ENCODE data around the gene APEH. TPM values are rescaled to one million over a fixed set of nuclear protein-coding genes. Genes with fewer than 3 reads are reported as not detected.

Gene APEH
- total RNA-seq, 1 donor from 2014 or later, result 80.8 TPM

- Histone ChIP-seq H3K4me2 (ENCODE audit: low read length) (peak overlapping the region; percentile 30), H4K20me1 (ENCODE audit: insufficient read depth, low read length) (no peaks in the 10 kb centered on the region), H3K27ac (ENCODE audit: low read depth, low read length) (no peak overlapping the region), H3K9ac (ENCODE audit: low read length) (no peak overlapping the region), H3K27me3 (ENCODE audit: insufficient read depth, low read length) (no peaks in the 10 kb centered on the region), H3K79me2 (ENCODE audit: insufficient read depth, low read length) (no peaks in the 10 kb centered on the region), H3K4me1 (ENCODE audit: insufficient read depth, low read length) (peaks cover 7% of the 10 kb centered on the region), H2AFZ (ENCODE audit: low read depth, low read length) (peak overlapping the region; percentile 32), H3K4me3 (ENCODE audit: insufficient read depth, low read depth, low read length) (no peak overlapping the region), H3K9me3 (ENCODE audit: insufficient read depth, low read depth, low read length) (no peaks in the 10 kb centered on the region), H3K36me3 (ENCODE audit: insufficient read depth, low read length) (no peaks in the 10 kb centered on the region)
- no peak for TF ChIP-seq CTCF (IDR thresholded peaks at IDR 0.05; ENCODE audit: insufficient read depth, low read depth, low read length)
- no peak for TF ChIP-seq EZH2 (IDR thresholded peaks at IDR 0.05; ENCODE audit: insufficient read depth, low read length)
- no peak overlapping the region for H3K4me3 Mint-ChIP-seq (ENCODE audit: unreplicated experiment)
- H3K36me3 Mint-ChIP-seq (ENCODE audit: low read depth, unreplicated experiment), result no peaks in the 10 kb centered on the region
- H3K9me3 Mint-ChIP-seq (ENCODE audit: unreplicated experiment), result no peaks in the 10 kb centered on the region
- FAIRE-seq, result peak; percentile 80
- H3K27me3 Mint-ChIP-seq (ENCODE audit: low read depth, unreplicated experiment), result no peaks in the 10 kb centered on the region
- H3K27ac Mint-ChIP-seq (ENCODE audit: unreplicated experiment), result peak overlapping the region; percentile 62
- H3K4me1 Mint-ChIP-seq (ENCODE audit: low read depth, unreplicated experiment), result peaks cover 15% of the 10 kb centered on the region
- DNase-seq (ENCODE audit: low read depth), result peak; percentile 81
These were observed 35.7 kb upstream of the APEH start for GRCh38 chr3:49638445-49638844.

GRCh38 chr3:49639551-49639950, 34.6 kb upstream of the APEH start:
- Mint-ChIP-seq H3K4me3 (ENCODE audit: unreplicated experiment) (no peak overlapping the region), H3K27ac (ENCODE audit: unreplicated experiment) (no peak overlapping the region)

More at GRCh38 chr3:49639551-49639950, 34.6 kb upstream of the APEH start:
- Histone ChIP-seq H3K4me1 (ENCODE audit: insufficient read depth, low read length) (peaks cover 7% of the 10 kb centered on the region), H2AFZ (ENCODE audit: low read depth, low read length) (no peak overlapping the region), H3K4me2 (ENCODE audit: low read length) (no peak overlapping the region), H3K27ac (ENCODE audit: low read depth, low read length) (no peak overlapping the region), H4K20me1 (ENCODE audit: insufficient read depth, low read length) (no peaks in the 10 kb centered on the region), H3K79me2 (ENCODE audit: insufficient read depth, low read length) (no peaks in the 10 kb centered on the region), H3K9ac (ENCODE audit: low read length) (no peak overlapping the region), H3K9me3 (ENCODE audit: insufficient read depth, low read depth, low read length) (no peaks in the 10 kb centered on the region), H3K36me3 (ENCODE audit: insufficient read depth, low read length) (no peaks in the 10 kb centered on the region), H3K27me3 (ENCODE audit: insufficient read depth, low read length) (no peaks in the 10 kb centered on the region), H3K4me3 (ENCODE audit: insufficient read depth, low read depth, low read length) (no peak overlapping the region)
- DNase-seq (ENCODE audit: low read depth) (no peak), FAIRE-seq (no peak)
- Mint-ChIP-seq H3K4me1 (ENCODE audit: low read depth, unreplicated experiment) (peaks cover 15% of the 10 kb centered on the region), H3K9me3 (ENCODE audit: unreplicated experiment) (no peaks in the 10 kb centered on the region), H3K36me3 (ENCODE audit: low read depth, unreplicated experiment) (no peaks in the 10 kb centered on the region), H3K27me3 (ENCODE audit: low read depth, unreplicated experiment) (peaks cover 3% of the 10 kb centered on the region)
- TF ChIP-seq CTCF (IDR thresholded peaks at IDR 0.05; ENCODE audit: insufficient read depth, low read depth, low read length) (no peak), EZH2 (IDR thresholded peaks at IDR 0.05; ENCODE audit: insufficient read depth, low read length) (no peak)

Measured in astrocyte (in vitro differentiated cells and primary cell).